Measurements from ENCODE around the gene NELFA. TPM values are rescaled to one million over a fixed set of nuclear protein-coding genes. Genes with fewer than 3 reads are reported as not detected.

Gene NELFA
- total RNA-seq, 4 donors from 2014 or later: 23.2 to 41.5 (median 35.5) TPM

- H3K27me3 ChIP-seq: no peaks in the 10 kb centered on the region
- H3K36me3 ChIP-seq: peaks cover 44% of the 10 kb centered on the region
- TF ChIP-seq POLR2A (IDR thresholded peaks at IDR 0.05) (no peak), EP300 (IDR thresholded peaks at IDR 0.05) (no peak), CTCF (IDR thresholded peaks at IDR 0.05) (no peak), POLR2AphosphoS5 (IDR thresholded peaks at IDR 0.05) (no peak)
- H3K9me3 ChIP-seq: no peaks in the 10 kb centered on the region
- DNase-seq (ENCODE audit: low spot score in 2 of 2): peak in 1 of 2 donors; percentile 70
- no peak overlapping the region for H3K27ac ChIP-seq
- H3K4me3 ChIP-seq: no peak overlapping the region
- WGBS: 90% methylated on average over 36 of the region's 37 CpGs
- H3K4me1 ChIP-seq: peaks cover 11% of the 10 kb centered on the region
Observed at GRCh38 chr4:1991596-1992434, 17.0 kb downstream of the NELFA start.

GRCh38 chr4:1991087-1991486 lies 17.7 kb downstream of the NELFA start:
- Histone ChIP-seq H3K27ac (no peak overlapping the region), H3K27me3 (no peaks in the 10 kb centered on the region), H3K4me3 (no peak overlapping the region), H3K36me3 (peaks cover 52% of the 10 kb centered on the region), H3K4me1 (peaks cover 11% of the 10 kb centered on the region), H3K9me3 (no peaks in the 10 kb centered on the region)
- DNase-seq (ENCODE audit: low spot score in 2 of 2): peak in 1 of 2 donors; percentile 38
- WGBS: 95% methylated on average over 11 of the region's 11 CpGs
- TF ChIP-seq CTCF (IDR thresholded peaks at IDR 0.05) (no peak), POLR2AphosphoS5 (IDR thresholded peaks at IDR 0.05) (no peak), EP300 (IDR thresholded peaks at IDR 0.05) (no peak)

- H3K27me3 ChIP-seq: no peaks in the 10 kb centered on the region
- 98% methylated on average over 4 of the region's 5 CpGs for WGBS
- no peak overlapping the region for H3K4me3 ChIP-seq
- no peaks in the 10 kb centered on the region for H3K9me3 ChIP-seq
- peaks cover 56% of the 10 kb centered on the region for H3K36me3 ChIP-seq
- TF ChIP-seq POLR2A (IDR thresholded peaks at IDR 0.05) (no peak), CTCF (IDR thresholded peaks at IDR 0.05) (no peak), POLR2AphosphoS5 (IDR thresholded peaks at IDR 0.05) (no peak), EP300 (IDR thresholded peaks at IDR 0.05) (no peak)
- H3K27ac ChIP-seq: no peak overlapping the region
- DNase-seq (ENCODE audit: low spot score in 2 of 2): peak in 1 of 2 donors; percentile 26
- peaks cover 11% of the 10 kb centered on the region for H3K4me1 ChIP-seq
Observed at GRCh38 chr4:1990676-1991075, 18.1 kb downstream of the NELFA start.

GRCh38 chr4:1990348-1990645 lies 18.5 kb downstream of the NELFA start:
- H3K4me1 ChIP-seq: peaks cover 11% of the 10 kb centered on the region
- no CpG with 5 or more reads among the region's 10 CpGs for WGBS

More at GRCh38 chr4:1990348-1990645, 18.5 kb downstream of the NELFA start:
- no peaks in the 10 kb centered on the region for H3K27me3 ChIP-seq
- no peak overlapping the region for H3K4me3 ChIP-seq
- H3K27ac ChIP-seq: no peak overlapping the region
- TF ChIP-seq CTCF (IDR thresholded peaks at IDR 0.05): no peak
- no peak for TF ChIP-seq POLR2AphosphoS5 (IDR thresholded peaks at IDR 0.05)
- TF ChIP-seq POLR2A (IDR thresholded peaks at IDR 0.05): no peak
- TF ChIP-seq EP300 (IDR thresholded peaks at IDR 0.05): no peak
- peaks cover 60% of the 10 kb centered on the region for H3K36me3 ChIP-seq
- no peaks in the 10 kb centered on the region for H3K9me3 ChIP-seq
- DNase-seq (ENCODE audit: low spot score in 2 of 2): peak in 1 of 2 donors; percentile 74
